CD14-positive monocyte (primary cell): ENCODE data around the gene MTX1. TPM values are rescaled to one million over a fixed set of nuclear protein-coding genes. Genes with fewer than 3 reads are reported as not detected.

ENCODE experiments used
- DNase-seq, 3 donors: peaks; one replicate each; pipeline ENCODE4 v3.0.0-alpha.2; 2011 to 2022
- H2AFZ ChIP-seq: 2 replicates; pipeline ENCODE4 v1.6.0; 2012; ENCODE audit warnings: mild to moderate bottlenecking, low read depth, low read length, inconsistent platforms; ENCODE audit not compliant: insufficient read depth, poor library complexity, severe bottlenecking
- H3K27ac ChIP-seq, 2 donors: 1 replicate in 1 of 2; 2 replicates in 1 of 2; pipeline ENCODE4 v1.5.1; 2012 to 2013; ENCODE audit warnings: low read length in 2 of 2, control low read depth in 1 of 2, inconsistent platforms in 1 of 2, low read depth in 1 of 2, mild to moderate bottlenecking in 1 of 2
- H3K27me3 ChIP-seq, 2 donors: one replicate each; pipeline versions ENCODE4 v1.6.0 to v1.6.1; 2011 to 2013; ENCODE audit warnings: low read length in 2 of 2; ENCODE audit not compliant: control insufficient read depth in 2 of 2, insufficient read depth in 2 of 2
- H3K36me3 ChIP-seq, 2 donors: replicated peaks in 1 of 2; 1 replicate in 1 of 2; 2 replicates in 1 of 2; pipeline versions ENCODE4 v1.5.1 to v1.6.1; 2012 to 2013; ENCODE audit warnings: low read length in 2 of 2, control low read depth in 1 of 2, inconsistent platforms in 1 of 2, mild to moderate bottlenecking in 1 of 2; ENCODE audit not compliant: insufficient read depth in 2 of 2, control insufficient read depth in 1 of 2
- H3K4me1 ChIP-seq, 2 donors: 1 replicate in 1 of 2; 2 replicates in 1 of 2; pipeline versions ENCODE4 v1.5.1 to v1.6.1; 2012 to 2013; ENCODE audit warnings: low read length in 2 of 2, control low read depth in 1 of 2, inconsistent platforms in 1 of 2, mild to moderate bottlenecking in 1 of 2, moderate library complexity in 1 of 2; ENCODE audit not compliant: insufficient read depth in 2 of 2, control insufficient read depth in 1 of 2
- H3K4me2 ChIP-seq: replicated peaks from 2 replicates; pipeline ENCODE3; 2012; ENCODE audit warnings: low read length, moderate library complexity, mild to moderate bottlenecking; ENCODE audit not compliant: poor library complexity, severe bottlenecking; ENCODE audit errors: extremely low read depth
- H3K4me3 ChIP-seq, 3 experiments: fragments of 200-600 bp in 1 of 3; sonication (generic) in 1 of 3; replicated peaks in 1 of 3; 1 replicate in 2 of 3; 2 replicates in 1 of 3; pipeline ENCODE4 v1.5.1; 2011 to 2013; ENCODE audit warnings: low read length in 3 of 3, mild to moderate bottlenecking in 3 of 3, control low read depth in 2 of 3, low read depth in 2 of 3, inconsistent platforms in 1 of 3, moderate library complexity in 1 of 3
- H3K79me2 ChIP-seq: 2 replicates; pipeline ENCODE4 v1.6.0; 2012; ENCODE audit warnings: mild to moderate bottlenecking, control low read depth, inconsistent platforms, low read length, moderate library complexity; ENCODE audit not compliant: insufficient read depth
- H3K9ac ChIP-seq: 2 replicates; pipeline ENCODE4 v1.6.0; 2017; ENCODE audit warnings: low read length, mild to moderate bottlenecking; ENCODE audit not compliant: insufficient read depth, poor library complexity, severe bottlenecking
- H3K9me3 ChIP-seq, 2 donors: replicated peaks in 1 of 2; 1 replicate in 1 of 2; 2 replicates in 1 of 2; pipeline versions ENCODE4 v1.5.1 to v1.6.1; 2012 to 2013; ENCODE audit warnings: low read length in 2 of 2, control low read depth in 1 of 2; ENCODE audit not compliant: control insufficient read depth in 1 of 2, insufficient read depth in 1 of 2
- H4K20me1 ChIP-seq: 2 replicates; pipeline ENCODE4 v1.6.0; 2012; ENCODE audit warnings: mild to moderate bottlenecking, low read length, control low read depth, moderate library complexity; ENCODE audit not compliant: insufficient read depth
- H3K27ac Mint-ChIP-seq, 7 donors: one replicate each; pipeline ENCODE4 v1.8.0; 2020; ENCODE audit warnings: mild to moderate bottlenecking in 7 of 7, mixed read lengths in 7 of 7, moderate library complexity in 6 of 7, inconsistent platforms in 2 of 7
- H3K27me3 Mint-ChIP-seq, 3 donors: one replicate each; pipeline ENCODE4 v1.8.0; 2021 to 2022; ENCODE audit warnings: low read depth in 3 of 3, mild to moderate bottlenecking in 3 of 3, mixed read lengths in 3 of 3, moderate library complexity in 3 of 3, inconsistent platforms in 1 of 3
- H3K36me3 Mint-ChIP-seq, 2 donors: one replicate each; pipeline ENCODE4 v1.8.0; 2020; ENCODE audit warnings: mixed read lengths in 2 of 2, inconsistent platforms in 1 of 2, mild to moderate bottlenecking in 1 of 2
- H3K4me1 Mint-ChIP-seq: one replicate; pipeline ENCODE4 v1.8.0; 2020; ENCODE audit warnings: mild to moderate bottlenecking, mixed read lengths
- H3K4me3 Mint-ChIP-seq, 2 donors: one replicate each; pipeline ENCODE4 v1.8.0; 2020; ENCODE audit warnings: mild to moderate bottlenecking in 2 of 2, mixed read lengths in 2 of 2, moderate library complexity in 1 of 2
- H3K9me3 Mint-ChIP-seq, 7 donors: one replicate each; pipeline ENCODE4 v1.8.0; 2020 to 2022; ENCODE audit warnings: mixed read lengths in 7 of 7, mild to moderate bottlenecking in 6 of 7, moderate library complexity in 6 of 7, inconsistent platforms in 2 of 7
- CTCF ChIP-seq: fragments of 200-600 bp; IDR thresholded peaks from one replicate; pipeline ENCODE4 v1.8.0; 2022; ENCODE audit warnings: antibody characterized with exemption, mild to moderate bottlenecking
- WGBS: methylation state at CpG from one replicate; pipeline ENCODE4 v1.1.5; 2013; ENCODE audit warnings: missing lambda C conversion rate; ENCODE audit not compliant: insufficient coverage; 5-methylcytosine and 5-hydroxymethylcytosine counted together
- intact Hi-C, 2 donors: fragments of 100-400 bp; cut with micrococcal nuclease; formaldehyde crosslinking; loops; one replicate each; pipeline versions ENCODE4 v1.15.0 to v1.15.1; 2023
- polyA plus RNA-seq, 3 donors: library from polyadenylated mRNA; depleted of rRNA in 1 of 3; unstranded in 2 of 3; stranded (reverse) in 1 of 3; fragments of 300-500 nt in 2 of 3; fragments of >200 nt in 1 of 3; fragmentation: Illumina TruSeq in 2 of 3; gene quantifications; 1 replicate in 2 of 3; 2 replicates in 1 of 3; pipeline ENCODE4 v1.2.3, GENCODE V29; 2012 to 2021

Gene MTX1
- polyA plus RNA-seq, 3 donors = 79.7 to 101 (median 86.0) TPM

GRCh38 chr1:155250633-155251449, 42.3 kb downstream of the MTX1 start:
- peak overlapping the region; percentile 66 to 73 for H3K4me3 Mint-ChIP-seq
- H3K4me1 Mint-ChIP-seq = peaks cover 26% of the 10 kb centered on the region
- Histone ChIP-seq H3K79me2 (peaks cover 3% of the 10 kb centered on the region), H2AFZ (peak overlapping the region; percentile 98), H3K4me1 (peaks cover 26 to 35% of the 10 kb centered on the region in 2 donors), H3K27me3 (no peaks in the 10 kb centered on the region), H3K9me3 (no peaks in the 10 kb centered on the region), H3K9ac (peak overlapping the region; percentile 69), H3K36me3 (no peaks in the 10 kb centered on the region), H4K20me1 (no peaks in the 10 kb centered on the region), H3K4me2 (peak overlapping the region; percentile 92), H3K27ac (peak overlapping the region in 1 of 2 donors; percentile 73), H3K4me3 (peak overlapping the region; percentile 36 to 83 (median 60))
- H3K27me3 Mint-ChIP-seq = peaks cover 0 to 3% (median 1%) of the 10 kb centered on the region in 3 donors
- TF ChIP-seq CTCF = peak; percentile 100
- DNase-seq = peak; percentile 92 to 94 (median 92)
- H3K36me3 Mint-ChIP-seq = peaks cover 7 to 11% of the 10 kb centered on the region in 2 donors
- intact Hi-C loops = loop anchor here (2.0 to 5.0 kb wide), 3 partner anchors 71 to 341 kb away; partner anchors contain the start of gene RUSC1 (in 1 of the 2)
- 22% methylated on average over 23 of the region's 23 CpGs for WGBS
- H3K27ac Mint-ChIP-seq = peak overlapping the region in 3 of 7 donors; percentile 3 to 50 (median 18)
- no peaks in the 10 kb centered on the region for H3K9me3 Mint-ChIP-seq

- peaks cover 32 to 39% of the 10 kb centered on the region in 2 donors for H3K4me1 ChIP-seq
- peaks cover 0 to 5% (median 1%) of the 10 kb centered on the region in 3 donors for H3K27me3 Mint-ChIP-seq
- H3K27me3 ChIP-seq = no peaks in the 10 kb centered on the region
- H3K4me3 Mint-ChIP-seq = no peak overlapping the region
- intact Hi-C loops = loop anchor here (2.0 to 5.0 kb wide), 3 partner anchors 71 to 341 kb away; partner anchors contain the start of gene RUSC1 (in 1 of the 2)
- H2AFZ ChIP-seq = no peak overlapping the region
- peaks cover 3% of the 10 kb centered on the region for H3K79me2 ChIP-seq
- no peaks in the 10 kb centered on the region for H3K9me3 Mint-ChIP-seq
- no peak overlapping the region for H3K4me3 ChIP-seq
- 100% methylated on average over 1 of the region's 7 CpGs for WGBS
- H4K20me1 ChIP-seq = no peaks in the 10 kb centered on the region
- H3K4me1 Mint-ChIP-seq = peaks cover 33% of the 10 kb centered on the region
- no peak overlapping the region for H3K4me2 ChIP-seq
- no peak overlapping the region for H3K27ac ChIP-seq
- H3K36me3 ChIP-seq = peaks cover 0 to 2% of the 10 kb centered on the region in 2 donors
- no peak for TF ChIP-seq CTCF
- peaks cover 4 to 13% of the 10 kb centered on the region in 2 donors for H3K36me3 Mint-ChIP-seq
- no peak overlapping the region for H3K9ac ChIP-seq
- H3K27ac Mint-ChIP-seq = peak overlapping the region in 2 of 7 donors; percentile 17 to 18
- H3K9me3 ChIP-seq = no peaks in the 10 kb centered on the region
- DNase-seq = no peak
These were observed 43.1 kb downstream of the MTX1 start for GRCh38 chr1:155251566-155251965.
